Spleen (tissue), 11 donors: ENCODE data around the gene CPA5. TPM values are rescaled to one million over a fixed set of nuclear protein-coding genes. Genes with fewer than 3 reads are reported as not detected.
A peak's percentile ranks its signal among the peaks of the same experiment; 100 is the strongest.

Source experiments
- DNase-seq: peaks from one replicate; pipeline ENCODE4 v3.0.0-alpha.2; 2020
- H3K27ac ChIP-seq, 8 donors: fragments of 200-600 bp; sonication (generic) in 7 of 8; 1 replicate in 4 of 8; 2 replicates in 4 of 8; pipeline versions ENCODE4 v1.5.0 to v1.8.0; 2016 to 2021; ENCODE audit warnings: inconsistent platforms in 4 of 8, mild to moderate bottlenecking in 4 of 8, moderate library complexity in 1 of 8
- H3K27me3 ChIP-seq, 7 donors: fragments of 200-600 bp; sonication (generic) in 6 of 7; replicated peaks in 1 of 7; 1 replicate in 4 of 7; 2 replicates in 3 of 7; pipeline versions ENCODE4 v1.5.0 to v1.8.0; 2016 to 2021; ENCODE audit warnings: inconsistent platforms in 3 of 7, mild to moderate bottlenecking in 1 of 7
- H3K36me3 ChIP-seq, 6 donors: fragments of 200-600 bp; sonication (generic) in 5 of 6; 1 replicate in 4 of 6; 2 replicates in 2 of 6; pipeline versions ENCODE4 v1.5.0 to v1.8.0; 2016 to 2021; ENCODE audit warnings: inconsistent platforms in 2 of 6
- H3K4me1 ChIP-seq, 6 donors: fragments of 200-600 bp; sonication (generic) in 5 of 6; 1 replicate in 3 of 6; 2 replicates in 3 of 6; pipeline versions ENCODE4 v1.5.0 to v1.8.0; 2016 to 2021; ENCODE audit warnings: inconsistent platforms in 3 of 6
- H3K4me3 ChIP-seq, 8 donors: fragments of 200-600 bp; sonication (generic) in 7 of 8; 1 replicate in 4 of 8; 2 replicates in 4 of 8; pipeline versions ENCODE4 v1.5.0 to v1.8.0; 2016 to 2021; ENCODE audit warnings: inconsistent platforms in 4 of 8, mild to moderate bottlenecking in 4 of 8, moderate library complexity in 2 of 8
- H3K9me3 ChIP-seq, 8 donors: fragments of 200-600 bp; sonication (generic) in 7 of 8; 1 replicate in 4 of 8; 2 replicates in 4 of 8; pipeline versions ENCODE4 v1.5.0 to v1.8.0; 2016 to 2021; ENCODE audit warnings: inconsistent platforms in 4 of 8
- CTCF ChIP-seq, 11 experiments: fragments of 200-600 bp in 7 of 11; fragments of 450-650 bp in 4 of 11; sonication (generic) in 4 of 11; IDR thresholded peaks in 8 of 11; conservative IDR thresholded peaks in 3 of 11; 1 replicate in 7 of 11; 2 replicates in 4 of 11; pipeline versions ENCODE4 v1.4.0 to v1.8.0; 2016 to 2021; ENCODE audit warnings: antibody characterized with exemption in 11 of 11, inconsistent platforms in 4 of 11, mild to moderate bottlenecking in 1 of 11
- POLR2A ChIP-seq, 3 donors: fragments of 450-650 bp; IDR thresholded peaks; one replicate each; pipeline ENCODE4 v1.5.1; 2017; ENCODE audit warnings: antibody characterized with exemption in 3 of 3, mild to moderate bottlenecking in 1 of 3
- POLR2AphosphoS5 ChIP-seq, 3 donors: sonication (generic); formaldehyde crosslinking; IDR thresholded peaks; one replicate each; pipeline ENCODE4 v1.5.1; 2017; ENCODE audit warnings: antibody characterized with exemption in 3 of 3
- WGBS, 5 donors: extraction: QIAGEN DNeasy Blood & Tissue Kit in 3 of 5; methylation state at CpG; one replicate each; pipeline versions ENCODE4 v1.1.5 to v1.1.7; 2013 to 2018; 5-methylcytosine and 5-hydroxymethylcytosine counted together
- intact Hi-C: fragments of 100-400 bp; cut with DNase I; formaldehyde crosslinking; loops from one replicate; pipeline ENCODE4 v1.15.0; 2023; ENCODE audit warnings: low total_unique reads
- polyA plus RNA-seq, 3 donors: library from polyadenylated mRNA; stranded (reverse); fragments of 200-250 nt; gene quantifications; one replicate each; pipeline ENCODE4 v1.2.1, GENCODE V29; 2013
- total RNA-seq, 7 donors: library from RNA; depleted of rRNA in 3 of 7; stranded (reverse); fragments of >200 nt in 3 of 7; fragmentation: NEBNext Ultra II Directional in 4 of 7; extraction: Animal tissue kit (Norgen Biotek cat#: 25700) in 4 of 7; gene quantifications; one replicate each; pipeline versions ENCODE4 v1.1.0 to v1.2.1, GENCODE V29; 2016 to 2021
- donor health status: healthy with polysubstance abuse.
- donor health status: DM: no; HTN: no; CAD: no; lungs with moderate emphysema.
- donor health status: DM: no; HTN: no; CAD: no.
- donor health status: Bipolar disorder and iron deficiency.
- donor health status: healthy.
- donor health status: DM: no; HTN: no; CAD: no.
- donor health status: DM: yes; HTN: yes; CAD: no.

Gene CPA5
- total and polyA plus RNA-seq, 10 donors = 0.26 to 3.6 (median 0.45) TPM; not detected in 6

DNA sequence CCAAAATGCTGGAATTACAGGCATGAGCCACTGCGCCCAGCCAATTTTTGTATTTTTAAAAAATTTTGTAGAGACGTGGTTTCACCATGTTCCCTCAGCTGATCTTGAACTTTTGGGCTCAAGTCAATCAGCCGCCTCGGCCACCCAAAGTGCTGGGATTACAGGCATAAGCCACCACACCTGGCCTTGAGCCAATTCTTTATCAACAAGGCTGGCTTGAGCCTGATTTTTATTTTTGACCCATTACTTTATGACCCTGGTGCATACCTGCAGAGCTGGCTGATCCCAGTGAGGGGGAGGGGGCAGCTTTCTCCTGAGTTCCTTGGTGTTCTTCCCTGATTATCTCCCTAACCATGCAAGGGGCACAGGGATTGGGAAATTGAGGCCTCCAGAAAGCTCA is 19.8 kb downstream of the CPA5 start:
- intact Hi-C loops = no loop called here
- DNase-seq = peak; percentile 22
- Histone ChIP-seq H3K27me3 (no peaks in the 10 kb centered on the region), H3K4me1 (peaks cover 0 to 20% (median 12%) of the 10 kb centered on the region in 6 donors), H3K9me3 (peaks cover 0 to 13% (median 6%) of the 10 kb centered on the region in 8 donors), H3K27ac (no peak overlapping the region), H3K36me3 (no peaks in the 10 kb centered on the region), H3K4me3 (no peak overlapping the region)
- TF ChIP-seq POLR2A (IDR thresholded peaks at IDR 0.05) (no peak), POLR2AphosphoS5 (IDR thresholded peaks at IDR 0.05) (no peak), CTCF (IDR thresholded peaks at IDR 0.05 in 8 of 11, conservative IDR thresholded peaks at IDR 0.05 in 3 of 11) (no peak)
- WGBS, 5 donors = 91 to 97% (median 95%) methylated on average over 4 of the region's 4 CpGs

GRCh38 chr7:130365088-130365487 is 20.5 kb downstream of the CPA5 start:
- Histone ChIP-seq H3K36me3 (no peaks in the 10 kb centered on the region), H3K27me3 (no peaks in the 10 kb centered on the region), H3K4me1 (peaks cover 4 to 26% (median 18%) of the 10 kb centered on the region in 6 donors), H3K4me3 (no peak overlapping the region), H3K9me3 (peaks cover 0 to 7% (median under 1%) of the 10 kb centered on the region in 8 donors), H3K27ac (no peak overlapping the region)
- 87 to 98% (median 89%) methylated on average over 2 of the region's 2 CpGs for WGBS, 5 donors
- intact Hi-C loops = no loop called here
- peak; percentile 13 for DNase-seq
- TF ChIP-seq CTCF (IDR thresholded peaks at IDR 0.05 in 8 of 11, conservative IDR thresholded peaks at IDR 0.05 in 3 of 11) (no peak), POLR2A (IDR thresholded peaks at IDR 0.05) (no peak), POLR2AphosphoS5 (IDR thresholded peaks at IDR 0.05) (no peak)

DNA sequence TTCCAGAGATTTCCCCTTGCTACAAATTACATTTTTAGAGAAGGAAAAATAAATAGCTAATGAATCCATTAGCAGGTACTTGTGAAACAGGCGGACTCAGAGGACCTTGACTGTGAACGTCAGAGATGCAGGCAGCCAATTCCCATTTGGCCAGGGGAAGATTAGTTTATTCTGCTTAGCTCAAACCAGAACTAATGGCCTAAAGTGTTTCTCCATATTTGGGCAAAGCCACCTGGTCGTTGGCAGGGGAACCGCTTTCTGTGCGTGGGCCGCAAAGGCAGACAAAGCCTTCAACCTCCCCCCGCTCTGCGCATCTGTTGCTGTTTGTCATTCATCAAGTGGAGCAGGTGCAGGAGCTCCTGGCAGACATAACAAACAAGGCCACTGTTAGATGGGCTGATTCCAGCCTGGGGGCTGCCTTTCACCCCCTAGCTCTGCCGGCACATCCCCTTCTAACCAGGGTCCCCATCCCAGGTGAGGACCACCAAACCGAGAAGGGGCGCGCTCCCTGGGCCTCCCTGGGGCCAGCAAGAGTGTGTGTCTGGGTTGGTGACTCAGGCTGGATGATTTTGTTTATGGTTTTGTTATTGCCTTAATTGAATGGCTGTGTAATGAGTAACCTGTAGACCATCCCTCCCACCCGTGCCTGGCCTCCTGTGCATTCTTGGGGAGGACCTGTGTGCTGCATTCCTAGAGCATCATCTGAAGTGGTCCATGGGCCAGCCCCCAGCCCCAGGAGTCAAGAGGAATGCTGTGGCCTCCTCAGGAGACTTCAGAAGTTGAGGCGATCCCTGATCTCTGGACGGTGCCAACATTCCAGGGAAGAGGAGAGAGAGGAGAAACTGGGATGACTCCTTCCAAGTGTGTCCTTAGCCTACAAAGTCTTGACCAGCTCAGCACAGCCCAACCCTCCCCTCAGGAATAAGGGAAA is 21.2 kb downstream of the CPA5 start:
- H3K27ac ChIP-seq = no peak overlapping the region
- no peak overlapping the region for H3K4me3 ChIP-seq
- no peak for TF ChIP-seq POLR2AphosphoS5 (IDR thresholded peaks at IDR 0.05)
- no peak for TF ChIP-seq POLR2A (IDR thresholded peaks at IDR 0.05)
- no peak for TF ChIP-seq CTCF (IDR thresholded peaks at IDR 0.05 in 8 of 11, conservative IDR thresholded peaks at IDR 0.05 in 3 of 11)
- intact Hi-C loops = no loop called here
- peak; percentile 41 for DNase-seq
- WGBS, 5 donors = 78 to 87% (median 81%) methylated on average over 12 to 15 of the region's 15 CpGs
- peaks cover 0 to under 1% (median 0%) of the 10 kb centered on the region in 8 donors for H3K9me3 ChIP-seq
- H3K27me3 ChIP-seq = no peaks in the 10 kb centered on the region
- peaks cover 4 to 33% (median 21%) of the 10 kb centered on the region in 6 donors for H3K4me1 ChIP-seq
- H3K36me3 ChIP-seq = no peaks in the 10 kb centered on the region

DNA sequence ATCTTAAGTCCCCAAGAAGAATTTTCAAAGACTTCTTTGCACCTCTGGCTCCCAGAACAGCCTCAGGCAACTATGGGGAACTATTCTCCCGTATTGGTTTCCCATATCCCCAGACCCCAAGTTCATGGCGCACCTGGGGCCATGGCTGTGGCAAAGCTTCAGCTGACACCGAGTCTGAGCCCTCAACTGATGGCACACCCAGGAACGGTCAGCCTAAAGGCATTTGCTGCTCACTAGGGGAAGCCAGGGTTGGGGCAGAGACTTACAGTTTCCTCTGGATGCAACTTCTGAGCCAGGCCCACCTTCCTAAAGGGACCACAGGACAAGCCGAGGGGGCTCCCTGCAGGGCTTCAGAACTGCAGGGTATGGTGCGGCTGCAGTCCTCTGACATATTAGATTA is 21.9 kb downstream of the CPA5 start:
- intact Hi-C loops = no loop called here
- H3K4me3 ChIP-seq = no peak overlapping the region
- 89 to 95% (median 93%) methylated on average over 6 of the region's 6 CpGs for WGBS, 5 donors
- no peaks in the 10 kb centered on the region for H3K36me3 ChIP-seq
- no peak overlapping the region for H3K27ac ChIP-seq
- H3K27me3 ChIP-seq = no peaks in the 10 kb centered on the region
- no peak for TF ChIP-seq CTCF (IDR thresholded peaks at IDR 0.05 in 8 of 11, conservative IDR thresholded peaks at IDR 0.05 in 3 of 11)
- TF ChIP-seq POLR2A (IDR thresholded peaks at IDR 0.05) = no peak
- no peak for TF ChIP-seq POLR2AphosphoS5 (IDR thresholded peaks at IDR 0.05)
- H3K9me3 ChIP-seq = no peaks in the 10 kb centered on the region
- peak; percentile 41 for DNase-seq
- H3K4me1 ChIP-seq = peaks cover 4 to 37% (median 24%) of the 10 kb centered on the region in 6 donors
